Measurements from ENCODE around the gene ARPIN.

GRCh38 chr15:89870006-89870405 is 42.7 kb downstream of the ARPIN start:
- TF ChIP-seq CTCF (IDR thresholded peaks at IDR 0.05; ENCODE audit: insufficient read depth, low read length) = no peak
- TF ChIP-seq GABPA (IDR thresholded peaks at IDR 0.05; ENCODE audit: low read depth) = no peak
- TF ChIP-seq REST (IDR thresholded peaks at IDR 0.05; ENCODE audit: insufficient replicate concordance, low read depth) = no peak
- no peak for TF ChIP-seq SPI1 (IDR thresholded peaks at IDR 0.05; ENCODE audit: borderline replicate concordance, low read depth)
- no peak for TF ChIP-seq POLR2AphosphoS5 (IDR thresholded peaks at IDR 0.05; ENCODE audit: low read depth)
